K562 (cell line): ENCODE measurements around the gene MEX3D. TPM values are rescaled to one million over a fixed set of nuclear protein-coding genes. Genes with fewer than 3 reads are reported as not detected.

ENCODE experiments used
- ATAC-seq: fragments of 200-7000 bp; cut with Tn5 transposase; 3 replicates; pipeline ENCODE4 v1.9.1; 2020; ENCODE audit warnings: moderate library complexity
- BruUV-seq: library from RNA; stranded (reverse); fragments of 400-500 nt; replicated peaks from 2 replicates; lab custom pipeline; 2021; lab: Mats Ljungman, UMichigan
- CTCF ChIA-PET: fragments of 300-600 bp; formaldehyde crosslinking; extraction: SDS; loops from one replicate; lab custom pipeline; 2021; ENCODE audit warnings: low intra/inter-chr PET ratio; lab: Yijun Ruan, JAX
- POLR2A ChIA-PET: fragments of 300-600, 350-650 bp; sonication (Branson Sonifier 250); formaldehyde crosslinking; extraction: SDS; loops from one replicate; lab custom pipeline; 2021; ENCODE audit warnings: antibody characterized with exemption, inconsistent platforms; lab: Yijun Ruan, JAX
- DNase-seq, 4 experiments: peaks; one replicate each; pipeline versions ENCODE4 v3.0.0 to v3.0.0-alpha.2; 2011 to 2018; ENCODE audit warnings: low spot score in 3 of 4, mixed read lengths in 3 of 4; ENCODE audit errors: extremely low read depth in 1 of 4
- FAIRE-seq: peaks from 2 replicates; lab custom pipeline; 2011; peaks lifted over from hg19 to GRCh38; lab: Jason Lieb, UNC
- H2AFZ ChIP-seq: 2 replicates; pipeline ENCODE4 v1.6.0; 2011; ENCODE audit warnings: low read depth, low read length, control low read depth, inconsistent platforms
- H3K27ac ChIP-seq: fragments of 200-600 bp; 3 replicates; pipeline ENCODE4 v1.8.0; 2011; ENCODE audit warnings: low read depth, mild to moderate bottlenecking, control low read depth, inconsistent platforms, low read length, moderate library complexity, mixed read lengths; ENCODE audit errors: extremely low read depth
- H3K27me3 ChIP-seq, 2 experiments: fragments of 300-600 bp in 1 of 2; 2 replicates in 1 of 2; 3 replicates in 1 of 2; pipeline versions ENCODE4 v1.6.0 to v1.8.0; 2011; ENCODE audit warnings: inconsistent platforms in 2 of 2, low read length in 2 of 2, mild to moderate bottlenecking in 1 of 2, mixed read lengths in 1 of 2, moderate library complexity in 1 of 2; ENCODE audit not compliant: control insufficient read depth in 2 of 2, insufficient read depth in 2 of 2
- H3K36me3 ChIP-seq: fragments of 300-600 bp; 3 replicates; pipeline ENCODE4 v1.8.0; 2011; ENCODE audit warnings: mild to moderate bottlenecking, low read length, inconsistent platforms; ENCODE audit not compliant: control insufficient read depth, insufficient read depth
- H3K4me1 ChIP-seq, 2 experiments: fragments of 200-600 bp in 1 of 2; replicated peaks in 1 of 2; 2 replicates in 1 of 2; 3 replicates in 1 of 2; pipeline versions ENCODE4 v1.5.1 to v1.8.0; 2011; ENCODE audit warnings: inconsistent platforms in 2 of 2, low read length in 2 of 2, mild to moderate bottlenecking in 1 of 2, mixed read lengths in 1 of 2, moderate library complexity in 1 of 2; ENCODE audit not compliant: control insufficient read depth in 2 of 2, insufficient read depth in 2 of 2
- H3K4me2 ChIP-seq: 2 replicates; pipeline ENCODE4 v1.6.1; 2011; ENCODE audit warnings: low read length, control low read depth, inconsistent platforms, mixed read lengths; ENCODE audit not compliant: insufficient read depth
- H3K4me3 ChIP-seq: fragments of 200-600 bp; sonication (generic), shearing (Covaris generic); 2 replicates; pipeline ENCODE4 v1.5.1; 2016; ENCODE audit warnings: control low read depth, inconsistent platforms
- H3K79me2 ChIP-seq: fragments of 200-600 bp; 3 replicates; pipeline ENCODE4 v1.8.0; 2011; ENCODE audit warnings: low read length, inconsistent platforms; ENCODE audit not compliant: control insufficient read depth, insufficient read depth
- H3K9ac ChIP-seq, 2 experiments: 2 replicates each; pipeline versions ENCODE4 v1.6.0 to v1.6.1; 2011; ENCODE audit warnings: low read depth in 2 of 2, low read length in 2 of 2, control low read depth in 1 of 2, inconsistent platforms in 1 of 2, mild to moderate bottlenecking in 1 of 2, mixed read lengths in 1 of 2; ENCODE audit not compliant: insufficient read depth in 1 of 2
- H3K9me1 ChIP-seq: one replicate; pipeline ENCODE4 v1.6.0; 2011; ENCODE audit warnings: inconsistent platforms, mild to moderate bottlenecking, low read length, moderate library complexity; ENCODE audit not compliant: control insufficient read depth, insufficient read depth
- H3K9me3 ChIP-seq: replicated peaks from 2 replicates; pipeline ENCODE4 v1.5.1; 2011; ENCODE audit warnings: low read depth, low read length, inconsistent platforms; ENCODE audit not compliant: control insufficient read depth, insufficient read depth
- H4K20me1 ChIP-seq: replicated peaks from 2 replicates; pipeline ENCODE4 v1.6.1; 2011; ENCODE audit warnings: low read length, inconsistent platforms, mixed read lengths; ENCODE audit not compliant: control insufficient read depth, insufficient read depth
- CREBBP ChIP-seq: IDR thresholded peaks from one replicate; pipeline ENCODE4 v1.6.1; 2012; ENCODE audit warnings: low read depth, mild to moderate bottlenecking, control low read depth, inconsistent platforms, low read length
- E2F1 ChIP-seq: sonication (generic); formaldehyde crosslinking; IDR thresholded peaks from 2 replicates; pipeline ENCODE4 v1.8.1; 2023; ENCODE audit warnings: mild to moderate bottlenecking, missing genetic modification reagents, moderate library complexity
- E4F1 ChIP-seq: fragments of 250-450 bp; sonication (Bioruptor Pico); IDR thresholded peaks from 2 replicates; pipeline ENCODE4 v1.5.0; 2021; ENCODE audit warnings: mild to moderate bottlenecking, borderline replicate concordance
- HES1 ChIP-seq: fragments of 450-650 bp; IDR thresholded peaks from 2 replicates; pipeline ENCODE4 v1.6.1; 2016; ENCODE audit warnings: low read depth, mild to moderate bottlenecking, moderate library complexity
- IRF1 ChIP-seq: sonication (generic); formaldehyde crosslinking; IDR thresholded peaks from 2 replicates; pipeline ENCODE4 v1.8.0; 2022; ENCODE audit warnings: missing genetic modification reagents, mild to moderate bottlenecking, borderline replicate concordance
- NONO ChIP-seq, 2 experiments: fragments of 200-400 bp in 1 of 2; fragments of 450-650 bp in 1 of 2; formaldehyde crosslinking in 1 of 2; IDR thresholded peaks; 2 replicates each; pipeline ENCODE4 v1.6.1; 2017; ENCODE audit warnings: low read depth in 2 of 2, mild to moderate bottlenecking in 2 of 2, moderate library complexity in 2 of 2, low read length in 1 of 2
- RFX5 ChIP-seq: IDR thresholded peaks from 2 replicates; pipeline ENCODE4 v1.6.1; 2011; ENCODE audit warnings: low read depth, mild to moderate bottlenecking, improper control_type of control experiment, low read length
- TCF3 ChIP-seq: sonication (generic); formaldehyde crosslinking; IDR thresholded peaks from 2 replicates; pipeline ENCODE4 v1.4.0; 2020; ENCODE audit warnings: mild to moderate bottlenecking, missing genetic modification reagents
- TCF7 ChIP-seq: sonication (generic); IDR thresholded peaks from 2 replicates; pipeline ENCODE4 v1.6.1; 2016; ENCODE audit warnings: antibody characterized with exemption, borderline replicate concordance
- THRAP3 ChIP-seq: fragments of 450-650 bp; IDR thresholded peaks from 2 replicates; pipeline ENCODE4 v1.6.1; 2016; ENCODE audit warnings: mild to moderate bottlenecking, inconsistent platforms, borderline replicate concordance
- ZNF24 ChIP-seq: fragments of 450-650 bp; IDR thresholded peaks from 2 replicates; pipeline ENCODE4 v1.6.1; 2016
- ZNF551 ChIP-seq: fragments of 250-450 bp; sonication (Bioruptor Pico); IDR thresholded peaks from 2 replicates; pipeline ENCODE4 v1.5.0; 2021; ENCODE audit warnings: mild to moderate bottlenecking, moderate library complexity
- WGBS: fragments of 100-300 bp; shearing (Covaris generic); methylation state at CpG from one replicate; pipeline ENCODE4 v1.1.6; 2016; ENCODE audit warnings: low coverage, mixed read lengths; ENCODE audit not compliant: insufficient coverage; ENCODE audit errors: missing lambda C conversion rate; 5-methylcytosine and 5-hydroxymethylcytosine counted together
- in situ Hi-C: fragments of 300-500 bp; cut with MboI; formaldehyde crosslinking; loops from 4 replicates; pipeline ENCODE4 v1.15.0; 2018; ENCODE audit warnings: inconsistent platforms, mixed read lengths
- intact Hi-C: fragments of 100-400 bp; cut with micrococcal nuclease; formaldehyde crosslinking; loops from 2 replicates; pipeline ENCODE4 v1.14.2; 2022
- polyA plus RNA-seq, 8 experiments: library from polyadenylated mRNA; depleted of rRNA in 4 of 8; stranded (reverse) in 5 of 8; unstranded in 3 of 8; fragments of >200 nt; fragmentation: Nextera tagmentation in 2 of 8; fragmentation: Illumina TruSeq in 1 of 8; extraction: Ambion mirVana in 2 of 8; extraction: Trizol in 1 of 8; gene quantifications; 2 replicates each; pipeline versions ENCODE4 v1.2.1 to v1.2.3, GENCODE V29; 2011 to 2014; ENCODE audit warnings: inconsistent platforms in 1 of 8, missing spikeins in 1 of 8
- total RNA-seq, 7 experiments: library from RNA; depleted of rRNA in 6 of 7; stranded (reverse); fragments of >200 nt in 6 of 7; fragmentation: Illumina TruSeq in 2 of 7; extraction: Trizol in 2 of 7; gene quantifications; 2 replicates each; pipeline versions ENCODE4 v1.2.1 to v1.2.3, GENCODE V29; 2011 to 2021; ENCODE audit warnings: low replicate concordance in 1 of 7

MEX3D gene
- total and polyA plus RNA-seq, 9 of the 15 experiments (the other 6 are each of a cell fraction or from before 2014, with no cell fraction given): 1.7 to 39.3 (median 5.7) TPM

- TF ChIP-seq TCF7: peak; percentile 27; the same call in 1 of the 2 replicates
- TF ChIP-seq NONO (IDR thresholded peaks at IDR 0.05; ENCODE audit: low read depth in 2 of 2, low read length in 1 of 2): peak in 1 of 2 experiments; percentile 23; a peak in 1 of 4 replicates
Measured at GRCh38 chr19:1513499-1514294, 54.4 kb downstream of the MEX3D start (continued).

GRCh38 chr19:1512671-1513498, 55.2 kb downstream of the MEX3D start, which contains the start of gene ADAMTSL5:
Gene ADAMTSL5 (minus strand): TSS chr19:1513019. CDS start chr19:1510943, 2,076 bp downstream.
- H3K4me2 ChIP-seq: peak within 1 kb of the TSS; percentile 97
- DNase-seq: peak; percentile 84 to 91 (median 86)
- H3K27me3 ChIP-seq: no peaks in the 10 kb centered on the region
- H3K4me3 ChIP-seq: peak within 1 kb of the TSS; percentile 85
- H3K9me1 ChIP-seq: no peaks in the 10 kb centered on the region
- peak within 1 kb of the TSS; percentile 76 for H3K27ac ChIP-seq
- peaks cover 11% of the 10 kb centered on the region; the same call in 2 of the 3 replicates for H3K79me2 ChIP-seq
- H3K36me3 ChIP-seq: peaks cover 4% of the 10 kb centered on the region; the same call in 1 of the 3 replicates
- no peaks in the 10 kb centered on the region for H4K20me1 ChIP-seq
- peak; percentile 87 for ATAC-seq
- ChIA-PET CTCF (interaction anchor here (0.6 to 1.4 kb wide), 3 partner anchors 42 to 277 kb away, joined by 3 to 6 read pairs (median 3); no protein-coding TSS in a partner anchor), POLR2A (interaction anchor here (1.0 kb wide), 1 partner anchor 20 kb away, joined by 3 read pairs; no protein-coding TSS in a partner anchor)
- peaks cover 3% of the 10 kb centered on the region for H3K9me3 ChIP-seq
- H3K9ac ChIP-seq: peak within 1 kb of the TSS; percentile 72 to 96
- FAIRE-seq: peak; percentile 77
- 1% methylated on average over 26 of the region's 78 CpGs for WGBS
- in situ Hi-C loops (no loop called here), intact Hi-C loops (loop anchor here (2.0 to 5.0 kb wide), 2 partner anchors 34 to 56 kb away; partner anchors contain the start of gene C19orf25)
- peak within 1 kb of the TSS; percentile 80 for H2AFZ ChIP-seq
- H3K4me1 ChIP-seq: peaks cover 4 to 53% of the 10 kb centered on the region in 2 experiments
- BruUV-seq: no TSS peak
- TF ChIP-seq RFX5 (no peak), CREBBP (no peak), E4F1 (CRISPR knock-in tag) (no peak), IRF1 (CRISPR knock-in tag) (no peak), HES1 (no peak), TCF3 (CRISPR knock-in tag) (no peak), E2F1 (CRISPR knock-in tag) (no peak), THRAP3 (no peak), ZNF24 (peak; percentile 41; the same call in 1 of the 2 replicates), ZNF551 (CRISPR knock-in tag) (no peak)
